ENCODE measurements around the gene SLC34A2.

- TF ChIP-seq POLR2A (IDR thresholded peaks at IDR 0.05; ENCODE audit: low read depth, low read length) (no peak), TAF1 (IDR thresholded peaks at IDR 0.05; ENCODE audit: low read depth, low read length) (no peak)
Measured at GRCh38 chr4:25633541-25633940, 22.1 kb upstream of the SLC34A2 start.

Measured in GM12891 (cell line).